Glomerular visceral epithelial cell (primary cell): ENCODE results near the gene ATP5F1B.
"Not testable (repeated sequence)": the region's sequence is repeated elsewhere in the genome, so short reads cannot be mapped to it uniquely, and the experiment has no call there.

Experiments
- DNase-seq: peaks from one replicate; pipeline ENCODE4 v3.0.0-alpha.2; 2016; ENCODE audit errors: extremely low spot score

The ATP5F1B gene

GRCh38 chr12:56648023-56648422, 2.2 kb upstream of the ATP5F1B start:
- DNase-seq = not testable (repeated sequence)

GRCh38 chr12:56645201-56645716, 525 bp downstream of the ATP5F1B start:
- no peak for DNase-seq

GRCh38 chr12:56644654-56645053, 1.1 kb downstream of the ATP5F1B start:
- no peak for DNase-seq

- no peak for DNase-seq
These were observed 4.6 kb downstream of the ATP5F1B start for GRCh38 chr12:56641219-56641618.

GRCh38 chr12:56637621-56638020, 8.2 kb downstream of the ATP5F1B start:
- DNase-seq = no peak

- peak; percentile 100 for DNase-seq
These were observed 8.9 kb downstream of the ATP5F1B start for GRCh38 chr12:56636675-56637540.

- peak; percentile 86 for DNase-seq
These were observed 9.7 kb downstream of the ATP5F1B start for GRCh38 chr12:56635806-56636674.

GRCh38 chr12:56634837-56635791, 10.7 kb downstream of the ATP5F1B start:
- DNase-seq = peak; percentile 89

GRCh38 chr12:56634242-56634836, 11.4 kb downstream of the ATP5F1B start:
- DNase-seq = peak; percentile 63

- no peak for DNase-seq
These were observed 12.1 kb downstream of the ATP5F1B start for GRCh38 chr12:56633468-56634241.

- no peak for DNase-seq
These were observed 12.9 kb downstream of the ATP5F1B start for GRCh38 chr12:56632701-56633467.

- peak; percentile 40 for DNase-seq
These were observed 13.7 kb downstream of the ATP5F1B start for GRCh38 chr12:56631790-56632700.

GRCh38 chr12:56630180-56630632, 15.6 kb downstream of the ATP5F1B start, which contains the start of gene BAZ2A:
BAZ2A (minus strand) TSS chr12:56630326; CDS start chr12:56617530, 12,796 bp downstream.
- DNase-seq = peak; percentile 75

- peak; percentile 12 for DNase-seq
These were observed 16.2 kb downstream of the ATP5F1B start for GRCh38 chr12:56629459-56630179.

- peak; percentile 33 for DNase-seq
These were observed 16.9 kb downstream of the ATP5F1B start for GRCh38 chr12:56628671-56629458.

- no peak for DNase-seq
These were observed 19.1 kb downstream of the ATP5F1B start for GRCh38 chr12:56626701-56627100.
